Osteocyte (in vitro differentiated cells): Measurements from ENCODE around the gene TMEM198. TPM values are rescaled to one million over a fixed set of nuclear protein-coding genes. Genes with fewer than 3 reads are reported as not detected.

ENCODE experiments used
- DNase-seq: peaks from one replicate; pipeline ENCODE4 v3.0.0; 2021; ENCODE audit warnings: mixed read lengths; ENCODE audit not compliant: unreplicated experiment; ENCODE audit errors: extremely low spot score
- H3K27ac Mint-ChIP-seq: one replicate; pipeline ENCODE4 v1.8.0; 2021; ENCODE audit warnings: mild to moderate bottlenecking, mixed read lengths; ENCODE audit not compliant: unreplicated experiment
- H3K27me3 Mint-ChIP-seq: one replicate; pipeline ENCODE4 v1.8.0; 2021; ENCODE audit warnings: mixed read lengths; ENCODE audit not compliant: unreplicated experiment
- H3K36me3 Mint-ChIP-seq: one replicate; pipeline ENCODE4 v1.8.0; 2021; ENCODE audit warnings: mixed read lengths; ENCODE audit not compliant: unreplicated experiment
- H3K4me1 Mint-ChIP-seq: one replicate; pipeline ENCODE4 v1.8.0; 2021; ENCODE audit warnings: mixed read lengths; ENCODE audit not compliant: unreplicated experiment
- H3K4me3 Mint-ChIP-seq: one replicate; pipeline ENCODE4 v1.8.0; 2021; ENCODE audit warnings: mild to moderate bottlenecking, moderate library complexity, mixed read lengths; ENCODE audit not compliant: unreplicated experiment
- H3K9me3 Mint-ChIP-seq: one replicate; pipeline ENCODE4 v1.8.0; 2021; ENCODE audit warnings: mixed read lengths; ENCODE audit not compliant: unreplicated experiment
- total RNA-seq: library from RNA; stranded (reverse); gene quantifications from 2 replicates; pipeline ENCODE4 v1.2.1, GENCODE V29; 2021
- TF ChIP-seq, protein P1 (sequence below): fragments of 200-600 bp; sonication (generic); IDR thresholded peaks from 2 replicates; pipeline ENCODE4 v1.5.0; 2021; ENCODE audit warnings: antibody characterized with exemption, mild to moderate bottlenecking, moderate library complexity

TMEM198 gene
- total RNA-seq, 1 donor from 2014 or later = 5.3 TPM

GRCh38 chr2:219540784-219541504 is 2.9 kb upstream of the TMEM198 start:
- H3K36me3 Mint-ChIP-seq = peaks cover 16% of the 10 kb centered on the region
- H3K27me3 Mint-ChIP-seq = no peaks in the 10 kb centered on the region
- no peak overlapping the region for H3K4me3 Mint-ChIP-seq
- H3K4me1 Mint-ChIP-seq = peaks cover 40% of the 10 kb centered on the region
- no peak overlapping the region for H3K27ac Mint-ChIP-seq
- H3K9me3 Mint-ChIP-seq = no peaks in the 10 kb centered on the region
- TF ChIP-seq, protein P1, sequence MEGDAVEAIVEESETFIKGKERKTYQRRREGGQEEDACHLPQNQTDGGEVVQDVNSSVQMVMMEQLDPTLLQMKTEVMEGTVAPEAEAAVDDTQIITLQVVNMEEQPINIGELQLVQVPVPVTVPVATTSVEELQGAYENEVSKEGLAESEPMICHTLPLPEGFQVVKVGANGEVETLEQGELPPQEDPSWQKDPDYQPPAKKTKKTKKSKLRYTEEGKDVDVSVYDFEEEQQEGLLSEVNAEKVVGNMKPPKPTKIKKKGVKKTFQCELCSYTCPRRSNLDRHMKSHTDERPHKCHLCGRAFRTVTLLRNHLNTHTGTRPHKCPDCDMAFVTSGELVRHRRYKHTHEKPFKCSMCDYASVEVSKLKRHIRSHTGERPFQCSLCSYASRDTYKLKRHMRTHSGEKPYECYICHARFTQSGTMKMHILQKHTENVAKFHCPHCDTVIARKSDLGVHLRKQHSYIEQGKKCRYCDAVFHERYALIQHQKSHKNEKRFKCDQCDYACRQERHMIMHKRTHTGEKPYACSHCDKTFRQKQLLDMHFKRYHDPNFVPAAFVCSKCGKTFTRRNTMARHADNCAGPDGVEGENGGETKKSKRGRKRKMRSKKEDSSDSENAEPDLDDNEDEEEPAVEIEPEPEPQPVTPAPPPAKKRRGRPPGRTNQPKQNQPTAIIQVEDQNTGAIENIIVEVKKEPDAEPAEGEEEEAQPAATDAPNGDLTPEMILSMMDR = no peak
- no peak for DNase-seq

DNA sequence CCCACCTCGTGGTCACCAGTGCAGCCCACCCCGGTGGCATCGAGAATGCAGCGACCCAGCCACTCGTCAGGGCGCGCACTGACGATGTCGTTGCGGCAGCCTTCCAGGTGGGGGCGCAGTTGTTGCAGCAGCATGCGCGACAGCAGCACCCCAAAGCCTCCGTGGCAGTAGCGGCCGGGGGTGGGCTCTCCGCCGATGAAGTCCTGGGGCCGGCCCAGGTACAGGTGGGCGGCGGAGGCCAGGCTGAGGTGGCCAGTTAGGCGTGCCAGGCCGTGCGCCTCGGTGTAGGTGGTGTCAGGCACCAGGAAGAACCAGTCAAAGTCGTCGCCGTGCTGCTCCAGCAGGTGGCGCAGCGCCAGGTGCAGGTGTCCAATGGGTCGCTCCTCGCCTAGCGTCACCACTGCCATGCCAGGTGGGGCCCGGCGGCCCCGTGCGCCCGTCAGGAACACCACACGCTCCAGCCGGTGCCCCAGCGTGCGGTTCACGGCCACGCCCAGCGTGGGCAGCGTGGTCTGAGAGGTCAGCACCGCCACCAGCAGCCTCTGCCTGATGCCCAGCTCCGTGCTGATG is 2.1 kb upstream of the TMEM198 start:
- peaks cover 16% of the 10 kb centered on the region for H3K36me3 Mint-ChIP-seq

GRCh38 chr2:219542931-219543595 is 765 bp upstream of the TMEM198 start:
- peaks cover 16% of the 10 kb centered on the region for H3K36me3 Mint-ChIP-seq
- no peaks in the 10 kb centered on the region for H3K9me3 Mint-ChIP-seq
- peak overlapping the region; percentile 85 for H3K4me3 Mint-ChIP-seq
- H3K27me3 Mint-ChIP-seq = no peaks in the 10 kb centered on the region
- TF ChIP-seq, protein P1 = no peak
- peaks cover 36% of the 10 kb centered on the region for H3K4me1 Mint-ChIP-seq
- DNase-seq = no peak
- peak overlapping the region; percentile 90 for H3K27ac Mint-ChIP-seq

More for the DNA sequence above, 2.1 kb upstream of the TMEM198 start:
- peak overlapping the region; percentile 53 for H3K4me3 Mint-ChIP-seq
- H3K4me1 Mint-ChIP-seq = peaks cover 40% of the 10 kb centered on the region
- H3K9me3 Mint-ChIP-seq = no peaks in the 10 kb centered on the region
- DNase-seq = peak; percentile 92
- H3K27me3 Mint-ChIP-seq = no peaks in the 10 kb centered on the region
- TF ChIP-seq, protein P1 = peak; percentile 99
- H3K27ac Mint-ChIP-seq = no peak overlapping the region

- peaks cover 12% of the 10 kb centered on the region for H3K36me3 Mint-ChIP-seq
- TF ChIP-seq, protein P1 = no peak
These were observed 739 bp downstream of the TMEM198 start for GRCh38 chr2:219544567-219544966.

More at GRCh38 chr2:219544567-219544966, 739 bp downstream of the TMEM198 start:
- DNase-seq = no peak
- H3K4me3 Mint-ChIP-seq = peak overlapping the region; percentile 81
- H3K4me1 Mint-ChIP-seq = peaks cover 27% of the 10 kb centered on the region
- H3K27ac Mint-ChIP-seq = peak overlapping the region; percentile 68
- H3K9me3 Mint-ChIP-seq = no peaks in the 10 kb centered on the region
- no peaks in the 10 kb centered on the region for H3K27me3 Mint-ChIP-seq
